ENCODE results near the gene PEX11G. TPM values are rescaled to one million over a fixed set of nuclear protein-coding genes. Genes with fewer than 3 reads are reported as not detected.

PEX11G gene
- total and polyA plus RNA-seq, 2 donors from 2014 or later = 7.8 to 20.8 TPM

DNA sequence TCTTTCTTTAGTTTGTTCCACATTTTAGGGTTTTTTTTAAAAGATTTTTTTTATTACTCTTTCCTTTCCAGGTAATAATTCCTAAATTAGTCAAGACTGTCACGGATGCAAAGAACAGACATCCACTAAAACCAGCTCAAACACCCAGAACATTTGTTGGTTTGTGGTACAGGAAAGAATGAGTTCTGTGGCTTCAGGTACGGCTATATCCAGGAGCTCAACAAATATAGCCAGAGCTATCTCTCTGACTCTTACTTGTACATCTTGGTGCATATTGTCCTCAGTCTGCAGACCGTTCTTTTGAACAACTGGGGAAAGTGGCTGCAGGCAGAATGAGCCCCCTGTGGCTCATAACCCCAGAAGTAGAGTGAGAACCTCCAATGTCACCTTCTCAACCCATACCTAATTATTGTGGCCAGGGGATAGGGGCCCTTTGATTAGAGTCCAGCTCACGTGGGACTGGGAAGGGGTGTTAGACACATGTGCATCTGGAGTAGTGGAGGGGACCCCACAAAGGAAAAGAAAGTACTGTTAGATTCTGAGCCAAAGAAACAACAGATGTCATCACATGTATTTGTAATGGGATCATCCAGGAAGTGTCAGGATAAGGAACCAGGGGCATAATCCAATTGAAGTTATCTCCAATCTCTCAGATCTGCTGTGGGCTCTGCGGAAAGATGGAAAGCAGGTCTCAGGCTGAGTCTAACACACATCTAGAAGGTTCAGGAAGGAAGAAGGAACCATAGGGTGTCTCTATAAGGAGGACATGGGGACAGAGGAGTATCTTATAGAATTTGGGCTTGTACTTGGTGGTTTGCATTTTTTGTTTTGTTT lies 25.2 kb upstream of the PEX11G start:
- H3K4me1 ChIP-seq (ENCODE audit: control insufficient read depth in 2 of 3, insufficient read depth in 2 of 3, low read depth in 1 of 3, low read length in 3 of 3) = peaks cover 0 to 9% (median 4%) of the 10 kb centered on the region in 3 donors
- no peaks in the 10 kb centered on the region for H3K27me3 ChIP-seq (ENCODE audit: control insufficient read depth, insufficient read depth, low read length)
- H3K27ac ChIP-seq (ENCODE audit: low read depth in 2 of 2, low read length in 2 of 2) = no peak overlapping the region
- H3K9me3 ChIP-seq (ENCODE audit: control insufficient read depth in 2 of 3, insufficient read depth in 1 of 3, low read length in 3 of 3) = no peaks in the 10 kb centered on the region
- no peak overlapping the region for H3K9ac ChIP-seq (ENCODE audit: low read length in 3 of 3)
- TF ChIP-seq, protein P1, sequence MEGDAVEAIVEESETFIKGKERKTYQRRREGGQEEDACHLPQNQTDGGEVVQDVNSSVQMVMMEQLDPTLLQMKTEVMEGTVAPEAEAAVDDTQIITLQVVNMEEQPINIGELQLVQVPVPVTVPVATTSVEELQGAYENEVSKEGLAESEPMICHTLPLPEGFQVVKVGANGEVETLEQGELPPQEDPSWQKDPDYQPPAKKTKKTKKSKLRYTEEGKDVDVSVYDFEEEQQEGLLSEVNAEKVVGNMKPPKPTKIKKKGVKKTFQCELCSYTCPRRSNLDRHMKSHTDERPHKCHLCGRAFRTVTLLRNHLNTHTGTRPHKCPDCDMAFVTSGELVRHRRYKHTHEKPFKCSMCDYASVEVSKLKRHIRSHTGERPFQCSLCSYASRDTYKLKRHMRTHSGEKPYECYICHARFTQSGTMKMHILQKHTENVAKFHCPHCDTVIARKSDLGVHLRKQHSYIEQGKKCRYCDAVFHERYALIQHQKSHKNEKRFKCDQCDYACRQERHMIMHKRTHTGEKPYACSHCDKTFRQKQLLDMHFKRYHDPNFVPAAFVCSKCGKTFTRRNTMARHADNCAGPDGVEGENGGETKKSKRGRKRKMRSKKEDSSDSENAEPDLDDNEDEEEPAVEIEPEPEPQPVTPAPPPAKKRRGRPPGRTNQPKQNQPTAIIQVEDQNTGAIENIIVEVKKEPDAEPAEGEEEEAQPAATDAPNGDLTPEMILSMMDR (IDR thresholded peaks at IDR 0.05; ENCODE audit: borderline replicate concordance, extremely low read depth, insufficient read depth) = no peak
- H3K36me3 ChIP-seq (ENCODE audit: control insufficient read depth in 2 of 3, insufficient read depth in 3 of 3, low read length in 3 of 3) = no peaks in the 10 kb centered on the region
- no peak for DNase-seq
- intact Hi-C loops (cut with DNase I) = no loop called here
- H3K4me3 ChIP-seq (ENCODE audit: low read length in 3 of 3) = no peak overlapping the region
- no peak for FAIRE-seq

DNA sequence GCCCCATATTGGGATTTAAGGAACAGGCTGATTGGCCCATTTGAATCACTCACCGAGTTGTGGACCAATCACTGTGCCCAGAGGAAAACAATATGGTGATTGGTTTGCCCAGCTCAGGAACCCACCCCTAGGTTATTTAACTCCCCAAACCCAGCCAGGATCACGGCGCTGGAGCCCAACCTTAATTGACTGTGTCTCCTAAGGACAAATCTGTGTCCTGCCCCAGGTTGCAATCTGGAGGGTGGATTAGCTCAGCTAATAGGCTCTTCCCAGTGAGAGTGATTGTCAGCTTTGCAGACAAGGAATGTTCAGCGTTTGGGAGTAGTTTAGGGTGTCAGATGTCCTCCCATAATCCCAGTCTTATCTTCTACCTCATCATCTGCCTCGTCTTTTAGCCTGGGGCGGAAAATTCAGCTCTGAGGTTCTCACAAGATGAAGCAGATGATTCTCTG lies 23.6 kb upstream of the PEX11G start:
- intact Hi-C loops (cut with DNase I) = no loop called here
- no peak overlapping the region for H3K4me3 ChIP-seq (ENCODE audit: low read length in 3 of 3)
- no peaks in the 10 kb centered on the region for H3K9me3 ChIP-seq (ENCODE audit: control insufficient read depth in 2 of 3, insufficient read depth in 1 of 3, low read length in 3 of 3)
- H3K27me3 ChIP-seq (ENCODE audit: control insufficient read depth, insufficient read depth, low read length) = no peaks in the 10 kb centered on the region
- no peaks in the 10 kb centered on the region for H3K36me3 ChIP-seq (ENCODE audit: control insufficient read depth in 2 of 3, insufficient read depth in 3 of 3, low read length in 3 of 3)
- no peak overlapping the region for H3K27ac ChIP-seq (ENCODE audit: low read depth in 2 of 2, low read length in 2 of 2)
- H3K9ac ChIP-seq (ENCODE audit: low read length in 3 of 3) = no peak overlapping the region
- FAIRE-seq (no peak), DNase-seq (no peak)
- TF ChIP-seq, protein P1 (IDR thresholded peaks at IDR 0.05; ENCODE audit: borderline replicate concordance, extremely low read depth, insufficient read depth) = no peak
- H3K4me1 ChIP-seq (ENCODE audit: control insufficient read depth in 2 of 3, insufficient read depth in 2 of 3, low read depth in 1 of 3, low read length in 3 of 3) = peaks cover 0 to 9% (median 4%) of the 10 kb centered on the region in 3 donors

DNA sequence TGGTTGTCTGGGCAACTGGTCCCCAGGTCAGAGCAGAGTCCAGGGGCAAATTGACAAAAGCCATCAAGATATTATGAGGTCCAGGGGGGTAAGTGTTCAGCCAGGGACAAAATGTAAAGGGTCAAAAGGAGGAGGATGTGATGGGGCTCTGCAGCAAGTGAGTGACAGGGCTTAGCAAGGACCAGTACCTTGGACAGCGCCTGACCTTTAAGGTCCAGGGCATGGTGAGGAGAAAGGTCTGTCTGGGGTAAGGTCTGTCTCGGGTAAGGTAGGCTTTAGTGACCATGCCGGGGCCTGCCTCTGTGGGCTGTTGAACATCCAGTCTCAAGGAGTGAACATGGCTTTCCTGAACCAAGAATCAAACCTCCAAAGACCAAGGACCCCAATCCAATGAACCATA lies 20.8 kb upstream of the PEX11G start:
- Histone ChIP-seq H3K36me3 (ENCODE audit: control insufficient read depth in 2 of 3, insufficient read depth in 3 of 3, low read length in 3 of 3) (no peaks in the 10 kb centered on the region), H3K9me3 (ENCODE audit: control insufficient read depth in 2 of 3, insufficient read depth in 1 of 3, low read length in 3 of 3) (no peaks in the 10 kb centered on the region), H3K27ac (ENCODE audit: low read depth in 2 of 2, low read length in 2 of 2) (no peak overlapping the region), H3K4me3 (ENCODE audit: low read length in 3 of 3) (no peak overlapping the region), H3K9ac (ENCODE audit: low read length in 3 of 3) (no peak overlapping the region), H3K27me3 (ENCODE audit: control insufficient read depth, insufficient read depth, low read length) (no peaks in the 10 kb centered on the region), H3K4me1 (ENCODE audit: control insufficient read depth in 2 of 3, insufficient read depth in 2 of 3, low read depth in 1 of 3, low read length in 3 of 3) (peaks cover 0 to 4% (median 3%) of the 10 kb centered on the region in 3 donors)
- intact Hi-C loops (cut with DNase I) = no loop called here
- FAIRE-seq (no peak), DNase-seq (no peak)
- TF ChIP-seq, protein P1 (IDR thresholded peaks at IDR 0.05; ENCODE audit: borderline replicate concordance, extremely low read depth, insufficient read depth) = no peak
